NCI-H82 treated with DMSO at 0.1 percent for 48 hours (cell line): ENCODE measurements around the gene CTNNAL1.
"Not testable (repeated sequence)": the region's sequence is repeated elsewhere in the genome, so short reads cannot be mapped to it uniquely, and the experiment has no call there.

Source experiments
- DNase-seq: peaks from one replicate; lab custom pipeline; 2025; ENCODE audit not compliant: unreplicated experiment; lab: John Stamatoyannopoulos, UW

CTNNAL1 gene, protein sequence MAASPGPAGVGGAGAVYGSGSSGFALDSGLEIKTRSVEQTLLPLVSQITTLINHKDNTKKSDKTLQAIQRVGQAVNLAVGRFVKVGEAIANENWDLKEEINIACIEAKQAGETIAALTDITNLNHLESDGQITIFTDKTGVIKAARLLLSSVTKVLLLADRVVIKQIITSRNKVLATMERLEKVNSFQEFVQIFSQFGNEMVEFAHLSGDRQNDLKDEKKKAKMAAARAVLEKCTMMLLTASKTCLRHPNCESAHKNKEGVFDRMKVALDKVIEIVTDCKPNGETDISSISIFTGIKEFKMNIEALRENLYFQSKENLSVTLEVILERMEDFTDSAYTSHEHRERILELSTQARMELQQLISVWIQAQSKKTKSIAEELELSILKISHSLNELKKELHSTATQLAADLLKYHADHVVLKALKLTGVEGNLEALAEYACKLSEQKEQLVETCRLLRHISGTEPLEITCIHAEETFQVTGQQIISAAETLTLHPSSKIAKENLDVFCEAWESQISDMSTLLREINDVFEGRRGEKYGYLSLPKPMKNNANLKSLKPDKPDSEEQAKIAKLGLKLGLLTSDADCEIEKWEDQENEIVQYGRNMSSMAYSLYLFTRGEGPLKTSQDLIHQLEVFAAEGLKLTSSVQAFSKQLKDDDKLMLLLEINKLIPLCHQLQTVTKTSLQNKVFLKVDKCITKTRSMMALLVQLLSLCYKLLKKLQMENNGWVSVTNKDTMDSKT

DNA sequence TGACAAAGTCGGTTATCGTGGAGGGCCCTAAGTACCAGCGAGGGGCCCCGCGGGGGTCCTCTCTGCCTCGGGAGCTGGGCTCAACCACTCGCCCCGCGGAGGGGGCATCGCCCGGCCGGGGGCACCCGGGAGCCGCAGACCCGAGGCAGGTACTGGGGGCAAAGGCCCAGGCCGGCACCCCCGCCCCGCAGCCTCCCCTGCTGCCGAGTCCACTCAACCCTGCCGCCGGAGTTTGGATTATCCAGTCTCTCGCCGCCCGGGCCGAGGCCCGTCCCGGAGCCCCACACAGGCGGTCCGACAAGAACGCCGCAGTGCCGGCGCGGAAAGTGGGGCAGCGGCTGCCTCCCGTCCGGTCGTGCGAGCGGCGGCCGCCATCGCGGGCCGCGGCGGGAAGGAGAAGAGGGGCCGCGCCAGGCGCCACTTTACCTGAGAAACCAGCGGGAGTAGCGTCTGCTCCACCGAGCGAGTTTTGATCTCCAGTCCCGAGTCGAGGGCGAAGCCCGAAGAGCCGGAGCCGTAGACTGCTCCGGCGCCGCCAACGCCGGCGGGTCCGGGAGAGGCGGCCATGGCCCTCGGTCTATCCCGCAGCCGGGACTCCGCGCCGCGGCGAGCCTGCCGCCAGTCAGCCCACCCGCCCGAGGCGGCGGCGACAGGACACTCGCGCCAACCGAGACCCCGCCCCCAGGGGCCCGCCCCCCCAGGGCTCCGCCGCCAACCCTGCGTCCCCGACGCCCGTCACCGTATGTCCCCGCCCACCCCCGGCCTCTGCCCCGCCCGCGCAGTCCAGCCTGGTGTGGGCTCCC is at the start of gene CTNNAL1:
TSS of gene CTNNAL1 (minus strand) at position 624 of the 803 bp plus-strand sequence. CDS start at position 567, 57 bp downstream.
- DNase-seq: no peak

DNA sequence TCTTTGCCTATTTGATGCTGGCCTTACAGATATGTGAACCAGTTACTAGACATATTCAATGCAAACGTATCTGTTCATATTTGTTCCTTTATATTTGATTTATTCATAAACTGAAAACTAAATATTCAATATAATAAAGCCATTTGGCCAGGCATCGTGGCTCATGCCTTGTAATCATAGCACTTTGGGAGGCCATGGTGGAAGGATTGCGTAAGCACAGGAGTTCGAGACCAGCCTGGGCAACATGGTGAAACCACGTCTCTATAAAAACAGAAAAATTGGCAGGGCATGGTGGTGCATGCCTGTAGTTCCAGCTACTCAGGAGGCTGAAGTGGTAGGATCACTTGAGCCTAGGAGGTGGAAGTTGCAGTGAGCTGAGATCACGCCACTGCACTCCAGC is 49.2 kb upstream of the CTNNAL1 start:
- DNase-seq: no peak

DNA sequence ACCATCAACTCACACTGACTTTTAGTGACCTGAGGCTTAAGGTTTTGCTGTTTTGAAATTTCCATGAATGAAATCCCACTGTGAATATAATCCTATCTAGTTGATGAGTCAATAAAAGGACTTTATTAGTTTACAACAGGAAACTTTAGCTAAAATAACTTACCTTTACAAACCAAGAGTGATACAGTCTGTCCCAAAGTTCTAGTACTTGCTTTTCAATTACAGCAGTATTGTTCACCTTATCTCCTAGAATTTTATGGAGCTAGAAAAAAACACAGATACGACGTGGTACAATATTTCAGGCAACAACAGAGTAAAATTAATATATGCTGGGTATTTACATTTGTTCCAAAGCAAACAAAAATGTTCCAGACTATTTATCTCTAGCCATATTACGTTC is 46.9 kb upstream of the CTNNAL1 start:
- no peak for DNase-seq

DNA sequence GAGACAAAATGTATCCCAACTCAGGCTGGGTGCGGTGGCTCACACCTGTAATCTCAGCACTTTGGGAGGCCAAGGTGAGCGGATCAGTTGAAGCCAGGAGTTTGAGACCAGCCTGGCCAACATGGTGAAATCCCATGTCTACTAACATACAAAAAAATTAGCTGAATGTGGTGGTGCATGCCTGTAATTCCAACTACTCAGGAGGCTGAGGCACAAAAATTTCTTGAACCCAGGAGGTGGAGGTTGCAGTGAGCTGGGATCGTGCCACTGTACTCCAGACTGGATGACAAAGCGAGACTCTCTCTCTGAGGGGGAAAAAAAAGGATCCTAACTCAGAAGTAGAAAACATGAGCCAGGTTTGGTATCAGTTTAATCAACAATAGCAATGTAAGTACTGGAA is 39.8 kb upstream of the CTNNAL1 start:
- DNase-seq: not testable (repeated sequence)

DNA sequence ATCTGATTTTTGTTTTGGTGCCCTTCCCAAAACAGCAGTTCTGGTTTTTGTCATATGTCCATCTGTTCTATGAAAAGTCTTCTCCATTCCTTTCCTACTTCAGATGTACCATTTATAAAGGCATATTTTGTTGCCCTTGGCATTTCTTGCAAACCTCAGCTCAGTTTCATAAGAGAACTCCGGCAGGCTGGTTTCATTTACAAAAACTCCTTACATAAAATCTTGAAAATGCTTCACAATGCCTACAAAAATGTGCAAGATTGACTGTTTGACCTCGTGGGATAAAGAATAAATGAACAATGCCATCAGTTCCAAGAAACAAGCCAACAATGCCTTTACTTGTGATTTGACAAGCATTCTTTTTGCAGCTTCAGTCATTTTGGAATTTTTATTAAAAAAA is 39.1 kb upstream of the CTNNAL1 start:
- DNase-seq: no peak

DNA sequence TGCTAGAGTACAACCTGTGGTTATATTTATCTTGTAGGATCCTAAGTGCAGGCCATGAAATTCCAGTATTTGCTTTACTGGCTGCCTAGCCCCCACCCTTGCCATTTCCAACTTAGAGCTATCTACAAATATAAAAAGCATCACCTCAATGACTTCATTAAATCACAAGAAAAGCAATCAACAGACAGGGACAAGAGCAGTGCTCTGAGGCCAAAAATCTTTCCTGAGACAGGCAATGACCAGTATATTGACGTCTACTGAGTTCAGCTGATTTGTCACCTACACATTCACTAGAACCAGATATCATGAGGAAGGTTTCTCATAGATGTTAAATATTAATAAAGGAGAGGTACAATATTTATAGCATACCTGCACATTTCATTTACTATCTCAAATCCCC is 38.4 kb upstream of the CTNNAL1 start:
- DNase-seq: no peak

DNA sequence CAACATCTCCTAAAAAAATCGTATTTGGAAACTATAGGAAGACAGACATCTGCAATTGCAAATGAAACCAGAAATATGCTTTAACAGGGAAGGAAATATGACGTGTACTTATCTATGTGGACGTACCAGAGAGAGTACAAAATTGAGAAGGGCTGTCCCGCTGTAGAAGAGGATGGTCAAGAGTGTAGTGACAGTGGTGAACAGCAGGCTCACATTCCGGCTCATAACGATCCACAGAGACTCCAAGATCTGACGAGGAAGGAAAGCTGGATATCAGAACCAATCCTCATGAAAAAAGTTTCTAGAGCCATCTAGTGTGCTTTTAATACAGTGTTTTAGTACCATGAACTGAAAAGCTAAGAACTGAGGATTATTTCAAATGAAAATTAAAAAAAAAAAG is 37.1 kb upstream of the CTNNAL1 start:
- DNase-seq: no peak

DNA sequence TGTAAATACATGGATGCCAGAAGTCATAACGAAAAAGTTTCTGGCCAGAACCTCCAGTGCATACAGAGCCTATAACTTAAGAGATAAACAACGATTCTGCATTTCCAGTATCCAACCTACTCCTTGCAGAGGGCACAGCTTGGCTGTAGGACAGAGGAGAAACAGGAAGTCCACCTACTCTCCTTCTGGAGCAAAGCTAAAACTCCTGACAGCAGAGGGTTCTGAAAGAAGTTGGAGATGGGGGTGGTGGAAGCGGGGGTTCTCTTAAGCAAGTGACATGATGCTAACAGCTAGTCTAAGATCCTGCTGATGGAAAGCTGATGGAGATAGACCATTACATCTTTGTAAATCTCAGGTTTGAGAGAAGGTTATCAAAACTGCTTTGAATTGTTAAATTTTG is 35.5 kb upstream of the CTNNAL1 start:
- no peak for DNase-seq

DNA sequence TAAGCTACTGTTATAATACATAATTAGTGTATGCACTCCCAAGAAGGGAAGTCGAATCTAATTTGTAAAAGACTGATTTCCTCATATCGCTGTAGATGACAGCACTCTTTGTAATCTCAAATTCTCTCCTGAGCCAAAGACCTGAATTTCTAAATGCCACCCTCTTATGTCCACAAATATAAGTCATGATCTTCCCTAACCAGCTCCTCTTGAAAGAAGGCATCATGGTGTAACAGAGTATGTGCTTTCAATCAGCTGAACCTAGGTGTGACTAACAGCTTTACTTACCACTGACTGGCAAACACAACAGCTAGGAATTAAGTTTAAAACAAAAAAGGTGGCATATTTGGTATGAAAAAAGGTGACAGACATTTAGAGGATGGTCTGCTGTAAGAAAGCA is 34.0 kb upstream of the CTNNAL1 start:
- no peak for DNase-seq

DNA sequence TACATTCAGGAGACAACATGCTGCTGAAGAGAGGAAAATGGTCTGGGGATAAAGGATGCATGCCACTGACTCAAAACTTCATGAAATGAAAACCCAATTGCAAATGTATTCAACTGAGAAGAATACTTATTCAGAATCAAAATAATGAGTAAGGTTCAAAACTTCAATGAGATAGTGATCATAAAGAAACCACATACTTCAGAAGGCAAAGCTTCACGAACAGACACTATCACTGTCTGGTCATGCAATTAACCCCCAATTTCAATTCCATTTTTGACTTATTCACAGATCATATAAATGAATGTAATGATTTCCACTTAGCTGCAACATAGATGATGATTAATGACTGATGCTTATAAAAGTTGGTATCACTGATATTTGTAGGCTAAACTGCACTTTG is 33.0 kb upstream of the CTNNAL1 start:
- DNase-seq: no peak

DNA sequence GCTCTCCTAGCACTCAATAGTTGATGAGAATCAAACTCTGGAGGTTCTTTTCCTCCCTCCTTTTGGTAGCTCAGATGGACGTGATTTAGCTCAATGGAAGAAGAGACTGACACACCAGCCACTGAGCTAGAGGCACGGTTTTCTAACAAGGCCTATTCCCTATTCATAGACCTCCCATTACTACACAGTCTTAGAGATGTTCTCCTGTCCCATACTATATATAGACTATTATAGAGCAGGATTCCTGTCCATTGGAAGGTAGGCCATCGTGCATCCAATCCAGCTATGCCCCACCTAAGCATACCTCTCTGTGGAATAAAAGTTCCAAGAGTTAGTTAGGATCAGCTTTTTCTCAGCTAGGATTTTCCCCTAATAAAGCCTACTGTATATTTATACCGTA is 30.3 kb upstream of the CTNNAL1 start:
- DNase-seq: no peak

DNA sequence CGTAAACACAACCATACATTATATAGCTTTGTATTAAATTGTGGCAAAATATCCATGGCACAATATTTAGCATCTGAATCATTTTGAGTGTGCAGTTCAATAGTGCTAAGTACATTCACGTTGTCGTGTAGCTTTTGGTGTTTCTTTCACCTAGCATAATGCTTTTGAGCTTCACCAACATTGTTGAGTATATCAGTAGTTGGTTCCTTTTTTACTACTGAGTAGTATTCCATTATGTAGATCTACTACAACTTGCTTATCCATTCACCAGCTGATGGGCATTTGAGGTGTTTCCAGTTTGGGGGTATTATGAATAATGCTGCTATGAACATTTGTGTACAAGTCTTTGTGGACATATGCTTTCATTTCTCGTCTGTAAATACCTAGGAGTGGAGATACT is 27.3 kb upstream of the CTNNAL1 start:
- no peak for DNase-seq

DNA sequence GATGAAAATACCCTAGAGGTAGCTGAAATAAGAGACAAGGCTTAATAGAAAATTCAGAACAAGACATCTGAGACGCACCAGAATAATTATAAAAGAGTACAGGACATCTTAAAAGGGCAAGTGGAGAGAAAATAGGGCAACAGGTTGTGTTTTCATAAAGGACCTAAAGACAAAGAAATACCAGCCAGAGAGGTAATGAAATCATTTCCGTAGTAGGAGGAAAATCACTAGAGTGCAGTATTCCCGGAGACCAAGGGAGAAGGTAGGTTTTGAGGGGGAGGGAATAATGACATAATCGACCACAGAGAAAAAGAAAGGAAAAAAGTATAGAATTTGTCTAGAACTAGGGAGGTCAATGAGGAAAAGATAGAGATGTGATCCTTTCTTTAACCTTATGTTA is 26.2 kb upstream of the CTNNAL1 start:
- no peak for DNase-seq

DNA sequence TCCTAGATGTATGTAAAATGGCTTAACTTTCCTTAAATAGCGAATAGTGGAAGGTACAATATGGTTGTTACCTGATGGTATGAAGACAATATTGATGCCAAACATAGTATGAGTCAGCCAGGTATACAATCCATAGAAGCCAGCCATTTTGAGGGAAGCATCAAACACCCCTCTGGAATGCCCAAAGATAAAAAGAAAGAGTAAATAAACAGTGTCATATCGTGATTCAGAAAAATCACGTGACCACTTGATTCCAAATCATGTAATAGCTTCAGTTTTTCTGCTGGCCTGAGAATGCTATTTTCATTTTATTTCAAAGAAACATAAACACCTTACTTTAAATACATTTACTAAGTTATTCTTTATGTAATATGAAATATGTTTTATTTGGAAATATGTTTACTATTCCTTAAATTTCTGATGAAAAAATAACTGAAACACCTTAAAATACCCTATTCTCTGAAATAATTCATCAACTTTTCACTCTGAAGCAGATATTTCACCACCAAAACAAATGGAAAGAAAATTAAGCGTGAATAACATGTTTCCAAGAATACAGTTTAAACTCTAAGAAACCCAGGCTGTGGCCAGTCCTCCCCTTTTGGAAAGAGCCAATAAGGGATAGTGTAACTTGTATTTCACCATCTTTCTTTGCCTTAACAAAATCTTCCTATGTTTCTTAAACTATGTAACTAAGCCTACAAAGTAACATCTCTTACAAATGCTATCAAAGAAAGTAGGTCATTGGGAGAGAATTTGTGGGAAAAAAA is 24.8 kb upstream of the CTNNAL1 start:
- DNase-seq: no peak

DNA sequence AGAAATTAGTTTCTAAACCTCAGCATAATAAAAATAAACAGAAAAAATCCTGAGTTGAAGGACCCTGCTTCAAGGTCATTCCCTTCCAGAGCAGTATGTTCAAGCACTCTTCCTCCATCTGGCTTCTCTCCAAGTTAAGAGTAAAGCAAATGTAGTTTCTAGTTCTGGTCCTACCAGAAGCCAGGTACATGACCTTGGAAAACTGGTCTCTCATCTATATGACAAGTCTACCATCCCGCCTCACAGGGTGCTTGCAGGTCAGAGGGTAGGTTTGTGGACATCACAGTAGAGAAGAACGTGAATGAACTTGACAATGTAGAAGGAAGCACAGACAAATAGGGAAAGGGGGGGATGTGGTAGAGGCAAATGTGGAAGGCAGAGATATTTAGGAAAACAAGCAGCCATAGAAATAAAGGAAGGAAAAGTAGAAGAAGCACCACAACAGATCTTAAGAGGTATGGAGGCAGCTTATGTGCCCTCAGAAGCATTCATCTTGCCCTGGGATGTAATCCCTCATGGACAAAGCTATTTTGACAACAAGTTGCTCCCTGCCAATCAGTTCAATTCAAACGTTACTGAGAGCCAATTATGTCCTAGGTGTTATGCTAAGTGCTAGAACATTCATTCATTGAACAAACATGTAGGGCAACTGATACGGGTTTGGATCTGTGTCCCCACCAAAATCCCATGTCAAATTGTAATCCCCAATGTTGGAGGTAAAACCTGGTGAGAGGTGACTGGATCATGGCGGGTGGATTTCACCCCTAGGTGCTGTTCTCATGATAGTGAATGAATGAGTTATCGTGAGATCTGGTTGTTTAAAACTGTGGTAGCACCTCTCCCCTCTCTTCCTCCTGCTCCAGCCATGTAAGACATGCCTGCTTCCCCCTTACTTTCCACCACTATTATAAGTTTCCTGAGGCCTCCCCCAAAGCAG is 23.7 kb upstream of the CTNNAL1 start:
- no peak for DNase-seq

DNA sequence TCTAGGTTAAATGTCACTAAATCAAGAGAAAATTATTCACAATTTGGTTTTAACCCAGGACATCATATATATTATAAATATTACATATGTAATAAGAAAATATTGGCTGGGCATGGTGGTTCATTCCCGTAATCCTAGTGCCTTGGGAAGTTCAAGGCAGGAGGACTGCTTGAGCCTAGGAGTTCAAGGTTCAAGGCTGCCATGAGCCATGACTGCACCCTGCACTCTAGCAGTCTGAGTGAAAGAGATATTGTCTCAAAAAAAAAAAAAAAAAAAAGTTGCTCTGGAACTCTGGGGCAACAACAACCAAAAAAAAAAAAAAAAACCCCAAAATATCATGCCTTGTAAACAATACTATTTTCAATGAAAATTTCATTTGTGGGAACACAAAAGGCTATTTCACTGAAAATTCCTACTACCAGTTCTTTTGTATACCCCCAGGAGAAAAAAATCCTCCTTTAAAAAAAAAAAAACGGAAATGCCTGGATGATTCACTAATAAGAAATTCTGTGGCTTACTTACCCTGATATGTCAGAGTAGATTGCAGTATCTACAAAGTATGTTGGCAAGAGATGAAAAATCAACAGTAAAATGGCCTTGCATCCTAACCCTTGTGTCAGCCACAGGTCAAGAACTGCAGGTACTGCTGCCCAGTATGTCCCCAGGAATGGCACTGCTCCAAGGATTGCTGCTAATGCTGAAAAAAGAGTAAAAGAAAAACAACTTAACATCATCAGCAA is 22.6 kb upstream of the CTNNAL1 start:
- DNase-seq: no peak

DNA sequence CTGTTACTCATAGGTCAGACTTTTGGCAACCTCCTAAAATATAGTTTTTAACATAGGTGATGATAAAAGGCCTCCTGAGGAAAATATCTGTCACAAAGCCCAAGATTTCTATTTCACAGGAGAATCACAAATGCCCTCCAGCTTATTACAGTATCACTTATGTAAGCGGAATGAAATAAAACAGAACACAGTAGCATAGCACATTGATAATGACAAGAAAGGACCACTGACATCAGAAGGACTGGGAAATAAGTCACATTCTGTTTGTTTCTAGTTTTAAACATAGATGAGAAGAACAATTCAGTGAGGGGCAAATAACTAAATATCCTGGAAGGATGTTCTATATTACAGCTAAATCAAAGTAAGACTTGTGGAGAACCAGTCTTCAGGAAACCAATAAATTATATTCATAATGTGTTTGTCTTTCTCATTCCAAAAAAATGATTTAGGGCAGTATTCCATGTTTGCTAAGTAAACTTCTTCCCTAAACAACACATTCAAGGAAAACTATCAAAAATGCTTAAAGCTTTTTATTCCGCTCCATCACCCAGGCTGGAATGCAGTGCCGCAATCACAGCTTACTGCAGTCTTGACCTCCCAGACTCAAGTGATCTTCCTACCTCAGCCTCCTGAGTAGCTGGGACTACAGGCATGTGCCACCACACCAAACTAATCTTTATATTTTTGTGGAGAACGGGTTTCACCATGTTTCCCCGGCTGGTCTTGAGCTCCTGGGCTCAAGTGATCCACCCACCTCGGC is 20.8 kb upstream of the CTNNAL1 start:
- DNase-seq: no peak

DNA sequence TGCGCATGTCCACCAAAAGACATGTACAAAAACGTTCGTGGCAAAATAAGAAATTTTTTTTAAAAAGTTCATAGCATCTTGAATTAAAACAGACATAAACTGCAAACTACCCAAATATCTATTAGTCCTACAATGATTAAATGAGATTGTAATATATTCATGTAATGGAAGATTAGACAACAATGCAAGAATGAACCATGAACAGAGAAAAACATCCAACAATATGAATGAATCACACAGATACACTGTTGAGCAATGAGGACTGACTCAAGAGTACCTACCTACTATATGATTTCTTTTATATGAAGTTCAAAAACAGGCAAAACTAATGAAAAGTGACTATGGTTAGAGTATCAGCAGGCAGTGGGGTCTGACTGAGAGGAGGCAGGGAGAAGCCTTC is 17.9 kb upstream of the CTNNAL1 start:
- DNase-seq: no peak
